ENCODE results near the gene FZD8.

FZD8 gene

DNA sequence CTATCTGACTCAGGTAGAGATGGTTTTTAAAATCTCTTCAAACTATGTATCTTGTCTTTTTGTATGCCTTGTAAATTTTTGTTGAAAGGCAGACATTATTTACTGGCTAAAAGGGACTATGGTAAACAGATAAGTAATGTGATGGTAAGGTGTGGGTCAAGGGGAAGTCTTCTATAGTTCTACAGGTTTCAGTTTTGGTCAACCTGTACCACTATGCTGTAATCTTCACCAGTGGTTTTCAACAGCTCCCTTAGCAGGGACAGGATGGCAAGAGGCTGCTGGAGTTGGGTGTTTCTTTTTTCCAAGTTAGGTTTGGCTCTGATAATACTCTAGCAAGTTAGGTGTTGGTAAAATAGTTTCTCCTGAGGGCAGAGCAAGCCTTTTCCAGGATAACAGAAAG lies 32.7 kb upstream of the FZD8 start:
- H3K27ac ChIP-seq (ENCODE audit: low read depth, low read length, poor library complexity, severe bottlenecking): no peak overlapping the region
- H3K9me3 ChIP-seq (ENCODE audit: low read length): no peaks in the 10 kb centered on the region
- H3K36me3 ChIP-seq (ENCODE audit: insufficient read depth, low read length): no peaks in the 10 kb centered on the region
- no peaks in the 10 kb centered on the region for H3K27me3 ChIP-seq (ENCODE audit: insufficient read depth, low read length)
- no peaks in the 10 kb centered on the region for H3K4me1 ChIP-seq (ENCODE audit: insufficient read depth, low read length, severe bottlenecking)
- no peak overlapping the region for H3K9ac ChIP-seq (ENCODE audit: low read length)
- TF ChIP-seq EZH2 (IDR thresholded peaks at IDR 0.05; ENCODE audit: borderline replicate concordance, low read length): no peak
- TF ChIP-seq, protein P1, sequence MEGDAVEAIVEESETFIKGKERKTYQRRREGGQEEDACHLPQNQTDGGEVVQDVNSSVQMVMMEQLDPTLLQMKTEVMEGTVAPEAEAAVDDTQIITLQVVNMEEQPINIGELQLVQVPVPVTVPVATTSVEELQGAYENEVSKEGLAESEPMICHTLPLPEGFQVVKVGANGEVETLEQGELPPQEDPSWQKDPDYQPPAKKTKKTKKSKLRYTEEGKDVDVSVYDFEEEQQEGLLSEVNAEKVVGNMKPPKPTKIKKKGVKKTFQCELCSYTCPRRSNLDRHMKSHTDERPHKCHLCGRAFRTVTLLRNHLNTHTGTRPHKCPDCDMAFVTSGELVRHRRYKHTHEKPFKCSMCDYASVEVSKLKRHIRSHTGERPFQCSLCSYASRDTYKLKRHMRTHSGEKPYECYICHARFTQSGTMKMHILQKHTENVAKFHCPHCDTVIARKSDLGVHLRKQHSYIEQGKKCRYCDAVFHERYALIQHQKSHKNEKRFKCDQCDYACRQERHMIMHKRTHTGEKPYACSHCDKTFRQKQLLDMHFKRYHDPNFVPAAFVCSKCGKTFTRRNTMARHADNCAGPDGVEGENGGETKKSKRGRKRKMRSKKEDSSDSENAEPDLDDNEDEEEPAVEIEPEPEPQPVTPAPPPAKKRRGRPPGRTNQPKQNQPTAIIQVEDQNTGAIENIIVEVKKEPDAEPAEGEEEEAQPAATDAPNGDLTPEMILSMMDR (IDR thresholded peaks at IDR 0.05; ENCODE audit: low read length): no peak
- H3F3A ChIP-seq (ENCODE audit: insufficient read depth, low read length): no peaks in the 10 kb centered on the region
- H3K79me2 ChIP-seq (ENCODE audit: insufficient read depth, low read length): no peaks in the 10 kb centered on the region
- no peaks in the 10 kb centered on the region for H3K9me2 ChIP-seq (ENCODE audit: low read depth, low read length)
- no peak overlapping the region for H2AFZ ChIP-seq (ENCODE audit: low read length)
- no peaks in the 10 kb centered on the region for H4K20me1 ChIP-seq (ENCODE audit: insufficient read depth, low read length)
- H3K4me3 ChIP-seq (ENCODE audit: low read depth, low read length, poor library complexity, severe bottlenecking): no peak overlapping the region
- no peak overlapping the region for H3K4me2 ChIP-seq (ENCODE audit: low read length)

DNA sequence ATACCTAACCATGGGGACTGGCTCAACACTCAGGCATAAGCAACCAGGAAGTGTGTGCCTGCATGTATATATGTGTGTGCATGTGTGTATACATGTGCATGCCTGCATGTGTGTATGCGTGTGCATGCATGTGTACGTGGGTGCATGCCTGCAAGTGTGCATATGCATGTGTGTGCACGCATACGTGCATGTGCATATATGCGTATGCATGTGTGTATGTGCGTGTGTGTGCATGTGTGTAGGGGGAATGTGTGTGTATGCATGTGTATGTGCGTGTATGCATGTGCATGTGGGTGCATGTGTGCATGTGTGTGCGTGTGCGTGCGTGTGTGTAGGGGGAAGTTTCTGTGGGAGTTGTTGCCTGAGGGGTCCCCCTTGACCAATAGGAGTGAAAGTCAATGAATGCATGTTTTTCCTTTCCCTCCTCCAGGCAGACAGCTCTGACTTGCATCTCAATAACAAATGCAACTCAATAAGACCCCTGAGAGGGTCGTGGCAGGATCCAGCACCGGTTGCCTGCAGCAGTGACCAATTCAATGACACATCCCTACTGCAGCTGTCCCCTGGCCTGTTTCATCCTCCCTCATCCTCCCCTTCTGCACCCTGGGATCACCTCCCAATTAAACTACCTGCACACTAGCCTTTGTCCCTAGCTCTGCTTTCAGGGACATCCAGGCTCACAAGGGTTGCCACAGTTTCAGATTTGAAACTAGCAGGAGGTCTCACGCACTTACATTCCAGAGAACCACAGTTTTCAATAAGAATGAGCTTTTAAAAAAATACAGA lies 27.0 kb upstream of the FZD8 start:
- Histone ChIP-seq H3K4me1 (ENCODE audit: insufficient read depth, low read length, severe bottlenecking) (no peaks in the 10 kb centered on the region), H2AFZ (ENCODE audit: low read length) (no peak overlapping the region), H3K27ac (ENCODE audit: low read depth, low read length, poor library complexity, severe bottlenecking) (no peak overlapping the region), H3K9ac (ENCODE audit: low read length) (no peak overlapping the region), H3K27me3 (ENCODE audit: insufficient read depth, low read length) (no peaks in the 10 kb centered on the region), H4K20me1 (ENCODE audit: insufficient read depth, low read length) (no peaks in the 10 kb centered on the region), H3F3A (ENCODE audit: insufficient read depth, low read length) (no peaks in the 10 kb centered on the region), H3K4me2 (ENCODE audit: low read length) (no peak overlapping the region), H3K79me2 (ENCODE audit: insufficient read depth, low read length) (no peaks in the 10 kb centered on the region), H3K36me3 (ENCODE audit: insufficient read depth, low read length) (no peaks in the 10 kb centered on the region), H3K9me3 (ENCODE audit: low read length) (no peaks in the 10 kb centered on the region), H3K4me3 (ENCODE audit: low read depth, low read length, poor library complexity, severe bottlenecking) (no peak overlapping the region), H3K9me2 (ENCODE audit: low read depth, low read length) (no peaks in the 10 kb centered on the region)
- TF ChIP-seq, protein P1 (IDR thresholded peaks at IDR 0.05; ENCODE audit: low read length): no peak
- TF ChIP-seq EZH2 (IDR thresholded peaks at IDR 0.05; ENCODE audit: borderline replicate concordance, low read length): no peak

DNA sequence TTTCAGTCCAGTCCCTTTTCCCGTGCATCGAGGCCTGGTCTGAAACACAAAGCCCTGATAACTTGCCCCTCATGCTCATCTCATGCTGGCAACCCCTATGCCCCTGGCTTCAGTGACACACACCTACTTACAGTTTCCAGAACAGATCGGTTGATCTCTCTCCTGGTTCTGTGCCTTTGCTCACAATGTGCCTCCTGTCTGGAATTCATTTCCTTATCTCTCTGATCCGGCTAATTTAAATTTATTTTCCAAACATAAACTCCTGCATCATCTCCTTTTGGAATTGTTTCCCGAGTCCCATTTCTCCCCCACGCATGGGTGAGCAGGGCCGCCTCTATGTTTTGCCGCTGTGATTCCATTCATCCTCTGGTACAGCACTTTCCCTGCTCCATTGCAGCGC lies 25.9 kb upstream of the FZD8 start:
- Histone ChIP-seq H3K4me1 (ENCODE audit: insufficient read depth, low read length, severe bottlenecking) (no peaks in the 10 kb centered on the region), H3K79me2 (ENCODE audit: insufficient read depth, low read length) (no peaks in the 10 kb centered on the region), H3K9me2 (ENCODE audit: low read depth, low read length) (no peaks in the 10 kb centered on the region), H3K4me2 (ENCODE audit: low read length) (no peak overlapping the region), H4K20me1 (ENCODE audit: insufficient read depth, low read length) (no peaks in the 10 kb centered on the region), H3K27me3 (ENCODE audit: insufficient read depth, low read length) (no peaks in the 10 kb centered on the region), H2AFZ (ENCODE audit: low read length) (no peak overlapping the region), H3K36me3 (ENCODE audit: insufficient read depth, low read length) (no peaks in the 10 kb centered on the region), H3K9me3 (ENCODE audit: low read length) (no peaks in the 10 kb centered on the region), H3K9ac (ENCODE audit: low read length) (no peak overlapping the region), H3K27ac (ENCODE audit: low read depth, low read length, poor library complexity, severe bottlenecking) (no peak overlapping the region), H3K4me3 (ENCODE audit: low read depth, low read length, poor library complexity, severe bottlenecking) (no peak overlapping the region), H3F3A (ENCODE audit: insufficient read depth, low read length) (no peaks in the 10 kb centered on the region)
- no peak for TF ChIP-seq EZH2 (IDR thresholded peaks at IDR 0.05; ENCODE audit: borderline replicate concordance, low read length)
- TF ChIP-seq, protein P1 (IDR thresholded peaks at IDR 0.05; ENCODE audit: low read length): no peak
